Endothelial cell (in vitro differentiated cells): Measurements from ENCODE around the gene DR1. TPM values are rescaled to one million over a fixed set of nuclear protein-coding genes. Genes with fewer than 3 reads are reported as not detected.
"Not testable (repeated sequence)": the region's sequence is repeated elsewhere in the genome, so short reads cannot be mapped to it uniquely, and the experiment has no call there.

Source experiments
- DNase-seq: peaks from one replicate; pipeline ENCODE4 v3.0.0; 2021; ENCODE audit warnings: low spot score
- H3K27ac Mint-ChIP-seq: one replicate; pipeline ENCODE4 v1.8.0; 2021; ENCODE audit warnings: mixed read lengths, inconsistent platforms; ENCODE audit not compliant: unreplicated experiment
- H3K27me3 Mint-ChIP-seq: one replicate; pipeline ENCODE4 v1.8.0; 2021; ENCODE audit warnings: mild to moderate bottlenecking, moderate library complexity, mixed read lengths, inconsistent platforms; ENCODE audit not compliant: unreplicated experiment
- H3K36me3 Mint-ChIP-seq: one replicate; pipeline ENCODE4 v1.8.0; 2021; ENCODE audit warnings: mild to moderate bottlenecking, low read depth, mixed read lengths, inconsistent platforms; ENCODE audit not compliant: unreplicated experiment
- H3K4me1 Mint-ChIP-seq: one replicate; pipeline ENCODE4 v1.8.0; 2021; ENCODE audit warnings: mild to moderate bottlenecking, mixed read lengths, inconsistent platforms; ENCODE audit not compliant: unreplicated experiment
- H3K4me3 Mint-ChIP-seq: one replicate; pipeline ENCODE4 v1.8.0; 2021; ENCODE audit warnings: mild to moderate bottlenecking, mixed read lengths, inconsistent platforms; ENCODE audit not compliant: unreplicated experiment
- H3K9me3 Mint-ChIP-seq: one replicate; pipeline ENCODE4 v1.8.0; 2021; ENCODE audit warnings: mixed read lengths, inconsistent platforms; ENCODE audit not compliant: unreplicated experiment
- total RNA-seq: library from RNA; stranded (reverse); fragmentation: NEBNext Ultra II Directional; extraction: Animal tissue kit (Norgen Biotek cat#: 25700); gene quantifications from one replicate; pipeline ENCODE4 v1.2.1, GENCODE V29; 2021; ENCODE audit not compliant: unreplicated experiment
- TF ChIP-seq, protein P1 (sequence below): fragments of 200-600 bp; sonication (generic); IDR thresholded peaks from one replicate; pipeline ENCODE4 v1.5.0; 2021; ENCODE audit warnings: antibody characterized with exemption; ENCODE audit not compliant: unreplicated experiment

DR1 gene
- total RNA-seq, 1 donor from 2014 or later: 47.4 TPM

DNA sequence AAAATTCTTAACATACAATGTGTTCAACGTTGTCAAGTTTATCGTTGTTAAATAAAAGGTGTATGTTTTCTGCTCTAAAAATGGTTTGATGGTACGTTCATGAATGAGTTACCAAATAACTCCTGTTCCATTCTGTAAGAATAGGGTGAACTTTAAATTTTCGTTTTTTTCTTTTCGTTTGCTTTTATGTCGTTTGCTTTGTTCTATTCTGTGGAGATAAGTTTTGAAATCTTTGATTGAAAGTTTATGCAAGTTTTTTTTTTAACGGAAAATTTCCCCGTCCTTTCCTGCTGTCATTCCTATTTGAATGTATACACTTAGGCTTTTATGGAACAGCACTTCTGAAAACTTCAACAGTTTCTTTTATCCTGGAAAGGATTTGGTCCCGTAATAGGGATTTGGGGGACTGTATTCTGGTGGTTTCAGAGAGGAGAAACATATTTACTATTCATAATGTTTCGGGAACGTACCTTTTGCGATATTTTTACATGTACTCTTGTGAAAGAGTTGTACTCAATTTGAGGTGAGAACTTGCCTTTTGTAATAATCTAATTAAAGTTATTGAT, 1.7 kb downstream of the DR1 start:
- H3K9me3 Mint-ChIP-seq: no peaks in the 10 kb centered on the region
- no peak for DNase-seq

GRCh38 chr1:93348104-93348728, 2.5 kb downstream of the DR1 start:
- peaks cover 21% of the 10 kb centered on the region for H3K4me1 Mint-ChIP-seq
- TF ChIP-seq, protein P1, sequence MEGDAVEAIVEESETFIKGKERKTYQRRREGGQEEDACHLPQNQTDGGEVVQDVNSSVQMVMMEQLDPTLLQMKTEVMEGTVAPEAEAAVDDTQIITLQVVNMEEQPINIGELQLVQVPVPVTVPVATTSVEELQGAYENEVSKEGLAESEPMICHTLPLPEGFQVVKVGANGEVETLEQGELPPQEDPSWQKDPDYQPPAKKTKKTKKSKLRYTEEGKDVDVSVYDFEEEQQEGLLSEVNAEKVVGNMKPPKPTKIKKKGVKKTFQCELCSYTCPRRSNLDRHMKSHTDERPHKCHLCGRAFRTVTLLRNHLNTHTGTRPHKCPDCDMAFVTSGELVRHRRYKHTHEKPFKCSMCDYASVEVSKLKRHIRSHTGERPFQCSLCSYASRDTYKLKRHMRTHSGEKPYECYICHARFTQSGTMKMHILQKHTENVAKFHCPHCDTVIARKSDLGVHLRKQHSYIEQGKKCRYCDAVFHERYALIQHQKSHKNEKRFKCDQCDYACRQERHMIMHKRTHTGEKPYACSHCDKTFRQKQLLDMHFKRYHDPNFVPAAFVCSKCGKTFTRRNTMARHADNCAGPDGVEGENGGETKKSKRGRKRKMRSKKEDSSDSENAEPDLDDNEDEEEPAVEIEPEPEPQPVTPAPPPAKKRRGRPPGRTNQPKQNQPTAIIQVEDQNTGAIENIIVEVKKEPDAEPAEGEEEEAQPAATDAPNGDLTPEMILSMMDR: no peak
- peaks cover 3% of the 10 kb centered on the region for H3K27me3 Mint-ChIP-seq
- peak overlapping the region; percentile 44 for H3K27ac Mint-ChIP-seq
- H3K36me3 Mint-ChIP-seq: peaks cover 6% of the 10 kb centered on the region
- DNase-seq: no peak
- peak overlapping the region; percentile 98 for H3K4me3 Mint-ChIP-seq
- no peaks in the 10 kb centered on the region for H3K9me3 Mint-ChIP-seq

More for the DNA sequence above, 1.7 kb downstream of the DR1 start:
- Mint-ChIP-seq H3K36me3 (peaks cover 6% of the 10 kb centered on the region), H3K4me1 (peaks cover 21% of the 10 kb centered on the region), H3K27me3 (peaks cover 3% of the 10 kb centered on the region), H3K27ac (peak overlapping the region; percentile 98), H3K4me3 (peak overlapping the region; percentile 98)
- TF ChIP-seq, protein P1: no peak

GRCh38 chr1:93349231-93350135, 3.8 kb downstream of the DR1 start:
- no peak for DNase-seq
- peaks cover 3% of the 10 kb centered on the region for H3K27me3 Mint-ChIP-seq
- H3K4me1 Mint-ChIP-seq: peaks cover 21% of the 10 kb centered on the region
- H3K27ac Mint-ChIP-seq: peak overlapping the region; percentile 38
- TF ChIP-seq, protein P1: no peak
- H3K4me3 Mint-ChIP-seq: peak overlapping the region; percentile 56
- no peaks in the 10 kb centered on the region for H3K9me3 Mint-ChIP-seq
- peaks cover 6% of the 10 kb centered on the region for H3K36me3 Mint-ChIP-seq

DNA sequence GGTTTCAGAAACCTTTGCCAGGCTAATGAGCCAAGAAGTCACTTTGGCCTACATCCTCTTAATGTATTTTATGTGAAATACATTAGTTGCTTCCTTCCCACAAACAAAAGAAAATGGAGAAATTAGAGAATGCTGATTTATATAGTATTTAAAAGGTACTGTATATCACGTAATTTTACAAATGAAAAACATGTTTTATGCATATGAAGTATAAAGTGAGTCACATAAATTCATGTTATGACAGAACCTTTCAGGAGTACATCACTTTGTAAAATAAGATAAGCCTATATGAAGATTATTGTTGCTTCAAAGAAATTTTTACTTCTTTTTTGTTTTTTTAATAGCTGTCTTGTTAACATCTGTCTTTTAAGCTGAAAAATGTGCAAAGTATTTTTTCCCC, 4.6 kb downstream of the DR1 start:
- Mint-ChIP-seq H3K4me1 (peaks cover 20% of the 10 kb centered on the region), H3K9me3 (no peaks in the 10 kb centered on the region), H3K27ac (no peak overlapping the region), H3K4me3 (peak overlapping the region; percentile 35), H3K27me3 (peaks cover under 1% of the 10 kb centered on the region), H3K36me3 (peaks cover 6% of the 10 kb centered on the region)
- no peak for DNase-seq
- TF ChIP-seq, protein P1: no peak

DNA sequence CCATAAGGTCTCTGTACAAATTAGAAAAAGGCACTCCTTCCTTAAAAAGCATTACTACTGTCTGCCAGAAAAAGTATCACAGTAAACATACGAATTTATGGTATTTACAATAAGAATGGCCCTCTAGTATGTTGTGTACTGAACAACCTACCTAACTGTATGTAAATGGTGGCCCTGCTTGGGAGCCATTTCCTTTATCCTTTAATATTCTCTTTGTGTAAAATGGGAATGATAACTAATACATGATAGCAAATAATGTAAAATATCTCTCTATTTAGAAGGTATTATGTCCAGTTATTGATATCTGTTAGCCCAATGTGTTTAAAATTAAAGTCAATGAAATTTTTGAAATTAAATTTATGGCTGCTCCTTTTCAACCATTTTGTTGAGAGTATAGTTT, 5.2 kb downstream of the DR1 start:
- H3K4me3 Mint-ChIP-seq: no peak overlapping the region
- H3K27me3 Mint-ChIP-seq: no peaks in the 10 kb centered on the region
- peaks cover 6% of the 10 kb centered on the region for H3K36me3 Mint-ChIP-seq
- H3K4me1 Mint-ChIP-seq: peaks cover 20% of the 10 kb centered on the region
- DNase-seq: no peak
- no peaks in the 10 kb centered on the region for H3K9me3 Mint-ChIP-seq
- TF ChIP-seq, protein P1: no peak
- H3K27ac Mint-ChIP-seq: no peak overlapping the region

DNA sequence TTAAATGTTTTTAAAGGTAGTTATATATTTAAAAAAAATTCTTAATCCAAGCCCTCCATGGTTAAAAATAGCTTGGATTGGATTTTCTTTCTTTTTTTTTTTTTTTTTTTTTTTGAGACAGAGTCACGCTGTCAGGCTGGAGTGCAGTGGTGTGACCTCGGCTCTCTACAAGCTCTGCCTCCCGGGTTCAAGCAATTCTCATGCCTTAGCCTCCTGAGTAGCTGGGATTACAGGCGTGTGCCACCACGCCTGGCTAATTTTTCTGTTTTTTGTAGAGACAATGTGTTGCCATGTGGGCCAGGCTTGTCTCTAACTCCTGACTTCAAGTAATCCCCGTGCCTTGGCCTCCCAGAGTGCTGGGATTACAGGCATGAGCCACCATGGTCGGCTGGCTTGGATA, 5.6 kb downstream of the DR1 start:
- peaks cover 20% of the 10 kb centered on the region for H3K4me1 Mint-ChIP-seq
- not testable (repeated sequence) for H3K9me3 Mint-ChIP-seq, DNase-seq, H3K27ac Mint-ChIP-seq, H3K27me3 Mint-ChIP-seq, H3K36me3 Mint-ChIP-seq, H3K4me3 Mint-ChIP-seq
